Activated CD4-positive, alpha-beta T cell treated with anti-CD3 and anti-CD28 coated beads for 48 hours (primary cell): Measurements from ENCODE around the gene SLAMF8.

Experiments used
- DNase-seq: peaks from one replicate; pipeline ENCODE4 v3.0.0-alpha.2; 2020

The SLAMF8 gene

GRCh38 chr1:159849626-159850366 lies 23.1 kb downstream of the SLAMF8 start:
- no peak for DNase-seq

GRCh38 chr1:159851407-159851806 lies 24.7 kb downstream of the SLAMF8 start:
- DNase-seq, result no peak

- DNase-seq, result no peak
Measured at GRCh38 chr1:159853417-159854115, 26.9 kb downstream of the SLAMF8 start.

GRCh38 chr1:159854116-159854692 lies 27.5 kb downstream of the SLAMF8 start:
- peak; percentile 40 for DNase-seq

DNA sequence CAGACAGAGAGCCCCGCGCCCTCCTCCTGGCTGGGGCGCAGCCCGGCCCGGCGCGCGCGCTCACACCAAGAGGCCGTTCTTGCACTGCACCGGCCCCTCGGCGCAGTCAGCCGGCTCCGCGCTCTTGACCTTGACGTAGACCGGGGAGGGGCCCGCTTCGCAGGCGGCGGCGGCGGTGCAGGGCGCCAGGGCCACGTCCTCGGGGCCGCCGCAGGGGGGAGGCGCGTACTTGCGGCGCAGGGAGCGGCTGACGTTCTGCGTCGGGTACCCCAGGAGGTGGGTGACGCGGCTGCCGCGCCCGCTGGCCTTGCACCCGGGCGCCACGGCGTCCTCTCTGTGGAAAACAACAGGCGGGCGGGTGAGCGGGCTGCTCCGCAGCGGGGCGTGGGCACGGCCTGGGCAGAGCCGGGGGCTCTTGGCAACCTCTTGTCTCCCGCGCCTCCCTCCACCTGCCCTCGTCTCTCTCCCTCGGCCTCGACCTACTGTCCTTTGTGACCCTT lies 28.1 kb downstream of the SLAMF8 start:
- peak; percentile 83 for DNase-seq

GRCh38 chr1:159855709-159856108 lies 29.0 kb downstream of the SLAMF8 start:
- DNase-seq, result no peak

DNA sequence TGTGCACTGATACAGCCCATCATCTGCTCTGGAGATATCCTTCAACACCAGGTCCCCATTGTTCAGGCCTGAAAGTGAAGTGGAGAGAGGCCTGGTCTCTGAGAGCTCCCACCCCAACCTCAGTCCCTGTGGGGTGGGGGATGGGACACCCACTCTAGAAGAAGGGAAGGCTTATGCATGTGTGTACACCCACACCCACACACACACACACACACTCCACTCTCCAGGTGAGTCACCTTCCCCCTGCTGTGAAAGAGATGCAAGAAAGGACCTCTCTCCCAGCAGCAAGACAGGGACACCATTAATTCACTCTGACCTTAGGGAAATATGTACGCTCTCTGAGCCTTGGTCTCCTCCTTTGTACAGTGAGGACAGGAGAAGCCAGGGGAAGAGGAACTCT lies 29.9 kb downstream of the SLAMF8 start:
- DNase-seq, result no peak

- no peak for DNase-seq
Measured at GRCh38 chr1:159857889-159858288, 31.2 kb downstream of the SLAMF8 start.

DNA sequence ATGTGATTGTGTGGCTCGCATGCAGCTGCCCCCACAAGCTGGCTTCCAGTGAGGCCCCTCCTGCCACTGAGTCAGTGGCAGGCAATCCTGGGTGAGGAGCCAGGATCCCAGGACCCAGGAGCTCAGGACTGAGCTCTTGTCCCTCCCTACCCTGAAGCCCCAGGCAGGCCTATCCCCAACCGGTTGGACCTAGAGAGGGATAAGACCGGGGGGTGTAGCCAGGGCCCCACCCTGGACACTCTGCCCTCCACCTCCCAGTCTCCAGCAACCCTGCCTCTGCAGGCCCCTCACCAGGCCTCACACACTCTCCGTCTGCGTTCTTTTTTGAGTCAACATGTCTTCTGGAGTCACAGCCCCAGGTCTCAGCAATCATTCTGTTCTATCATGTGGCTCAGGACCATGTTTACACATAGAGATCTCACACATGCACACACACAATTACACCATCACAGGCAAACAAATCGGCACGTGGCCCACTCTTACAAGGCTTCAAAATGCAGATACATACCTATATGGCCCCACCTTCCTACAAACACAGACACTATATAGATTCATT lies 33.2 kb downstream of the SLAMF8 start:
- DNase-seq, result no peak

DNA sequence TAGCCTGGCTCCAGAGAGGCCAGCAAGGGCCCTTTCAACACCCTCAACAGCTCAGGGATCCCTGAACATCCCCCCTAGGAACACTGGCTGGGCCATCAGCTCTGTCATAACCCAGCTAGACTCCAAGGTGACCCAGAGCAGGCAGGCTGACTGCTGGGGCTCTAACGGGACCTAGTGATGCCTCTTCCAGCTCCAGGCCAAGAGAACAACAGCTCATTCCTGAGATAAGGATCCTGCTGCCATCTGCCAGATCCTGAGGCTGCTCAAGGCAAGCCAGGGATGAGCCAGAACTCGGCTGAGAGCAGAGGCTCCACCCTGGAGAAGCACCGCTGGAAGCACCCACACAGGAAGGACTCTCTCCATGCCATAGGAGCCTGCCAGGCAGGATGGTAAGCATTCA lies 33.8 kb downstream of the SLAMF8 start:
- no peak for DNase-seq

DNA sequence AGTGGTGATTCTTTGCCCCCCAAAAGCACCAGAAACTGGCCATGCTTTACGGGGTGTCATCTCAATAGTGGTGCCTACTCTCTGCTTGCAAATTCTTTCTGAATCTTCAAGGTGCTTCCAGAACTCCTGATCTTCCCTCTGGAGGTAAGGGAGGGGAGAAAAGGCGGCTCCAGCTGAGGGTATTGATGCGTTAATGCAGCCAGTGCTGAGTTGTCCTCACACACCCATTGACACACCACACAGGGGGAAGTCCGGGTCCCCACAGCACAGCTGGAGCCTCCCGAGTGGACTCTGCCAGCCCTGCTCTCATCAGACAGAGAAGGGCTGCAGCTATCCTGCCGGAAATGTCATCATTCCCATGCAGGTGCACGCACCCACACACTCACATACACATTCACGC lies 34.5 kb downstream of the SLAMF8 start:
- DNase-seq, result no peak

DNA sequence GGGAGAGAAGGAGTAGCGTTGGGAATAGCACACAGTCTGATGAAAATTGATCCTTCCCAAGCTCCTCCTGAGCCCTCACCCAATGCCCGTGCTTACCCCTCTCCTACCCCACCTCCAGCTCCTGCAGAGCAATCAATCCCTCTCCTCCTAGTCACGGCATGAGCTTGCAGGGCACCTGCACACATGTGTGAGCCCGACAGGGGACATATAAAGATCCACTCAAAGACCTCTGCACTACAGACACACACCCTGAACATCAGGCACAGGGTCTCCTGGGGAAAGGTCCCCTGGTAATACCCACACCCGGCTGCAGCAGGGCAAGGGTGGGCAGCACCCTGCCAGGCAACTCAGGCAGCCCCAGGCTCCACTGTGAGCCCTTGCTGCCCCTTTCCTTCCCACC lies 35.4 kb downstream of the SLAMF8 start:
- no peak for DNase-seq

DNA sequence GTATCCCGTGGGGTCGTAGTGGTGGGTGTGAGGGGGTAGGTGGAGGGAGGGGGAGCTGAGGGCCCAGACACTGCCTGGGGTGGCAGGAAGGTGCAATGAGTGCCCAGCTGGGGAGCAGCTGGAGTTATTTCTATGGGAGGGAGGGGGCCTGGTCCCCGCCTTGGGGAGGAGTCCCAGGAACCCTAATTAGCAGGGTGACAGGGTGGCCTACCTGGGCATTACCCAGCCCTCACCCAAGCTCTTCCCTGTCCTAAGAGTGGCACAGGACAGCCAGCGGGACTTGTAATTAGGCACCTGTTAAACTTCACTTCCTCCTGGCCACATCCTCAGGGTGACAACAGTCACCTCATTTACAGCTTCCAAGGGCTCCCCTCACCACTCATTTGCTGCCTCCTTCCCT lies 35.9 kb downstream of the SLAMF8 start, which contains the start of gene VSIG8:
Gene VSIG8, minus strand, starts transcription at position 101 of the 400 bp plus-strand sequence. CDS start 136 bp downstream, outside the sequence.
- no peak for DNase-seq

- DNase-seq, result no peak
Measured at GRCh38 chr1:159864262-159864661, 37.6 kb downstream of the SLAMF8 start.

DNA sequence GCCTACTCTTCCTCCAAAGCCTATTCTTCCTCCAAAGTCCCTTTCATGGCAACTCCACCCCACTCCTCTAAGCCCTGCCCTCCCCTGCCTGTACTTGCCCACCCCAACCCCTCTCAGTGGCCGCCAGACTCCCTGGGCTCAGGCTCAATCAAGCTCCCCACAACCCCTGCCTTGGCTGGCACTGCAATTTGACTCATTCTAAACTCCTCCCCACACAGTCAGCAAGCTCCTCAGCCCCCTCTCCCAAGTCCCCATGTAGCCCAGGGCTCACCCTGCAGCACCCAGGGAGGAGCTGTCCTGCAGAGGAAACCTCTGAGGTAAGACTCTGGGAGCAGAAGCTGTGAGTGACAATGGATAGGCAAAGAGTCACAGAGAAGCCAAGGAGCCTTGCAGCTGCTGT lies 39.4 kb downstream of the SLAMF8 start:
- no peak for DNase-seq

DNA sequence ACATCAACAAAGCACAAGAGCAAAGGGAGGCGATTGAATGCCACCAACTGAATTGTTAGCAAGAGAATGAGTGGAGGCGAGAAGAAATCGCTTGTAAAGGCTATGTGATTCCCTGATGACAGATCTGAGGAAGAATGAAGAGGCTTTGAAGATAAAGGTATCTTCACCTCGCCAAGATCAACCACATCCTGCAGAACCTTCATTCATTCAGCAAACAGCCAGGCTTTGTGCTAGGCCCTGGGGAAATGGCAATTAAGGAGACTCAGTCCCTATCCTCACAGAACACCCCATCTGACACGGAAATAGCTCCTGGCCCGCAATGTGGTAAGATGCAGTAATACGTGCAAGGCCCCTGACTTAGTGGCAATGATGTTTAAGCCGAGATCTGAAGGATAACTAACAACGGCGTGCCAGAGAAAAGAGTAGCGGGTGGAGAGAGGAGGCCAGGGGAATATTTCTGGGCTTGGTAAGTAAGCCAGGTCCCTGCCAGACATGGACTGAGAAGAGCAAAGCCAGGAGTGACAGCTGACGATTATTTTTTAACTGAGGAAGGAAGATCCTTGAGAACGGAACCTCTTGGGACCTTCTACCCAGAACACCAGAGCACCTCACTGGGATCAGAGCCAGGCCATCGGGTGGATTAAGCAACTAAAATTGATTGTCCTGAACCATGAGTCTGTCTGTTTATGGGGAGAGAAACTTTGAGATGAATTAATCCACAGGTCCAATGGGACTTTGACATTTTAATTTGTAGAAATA lies 40.4 kb downstream of the SLAMF8 start:
- no peak for DNase-seq

GRCh38 chr1:159867664-159868026 lies 41.0 kb downstream of the SLAMF8 start:
- DNase-seq, result no peak

- DNase-seq, result no peak
Measured at GRCh38 chr1:159868766-159869165, 42.1 kb downstream of the SLAMF8 start.

GRCh38 chr1:159869173-159869572 lies 42.5 kb downstream of the SLAMF8 start:
- peak; percentile 46 for DNase-seq

DNA sequence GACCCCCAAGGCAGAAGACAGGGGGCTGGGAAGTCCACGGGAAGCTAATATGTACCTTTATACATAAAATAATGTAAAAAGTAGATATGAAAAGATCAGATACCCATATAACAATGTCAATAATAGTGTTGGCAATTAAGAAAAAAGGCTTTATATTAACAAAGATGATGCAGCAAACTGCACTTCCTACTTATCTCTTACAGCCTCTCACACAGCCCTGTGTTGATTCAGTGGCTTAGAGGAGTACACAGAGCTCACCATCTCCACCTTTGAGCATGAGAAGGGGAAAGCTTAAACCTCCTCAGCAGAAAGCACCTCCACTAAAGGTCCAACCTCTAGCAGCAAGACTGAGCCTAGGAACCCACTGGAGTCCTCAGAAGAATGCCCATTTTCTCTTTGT lies 42.9 kb downstream of the SLAMF8 start:
- DNase-seq, result no peak

GRCh38 chr1:159870704-159871103 lies 44.0 kb downstream of the SLAMF8 start:
- no peak for DNase-seq

DNA sequence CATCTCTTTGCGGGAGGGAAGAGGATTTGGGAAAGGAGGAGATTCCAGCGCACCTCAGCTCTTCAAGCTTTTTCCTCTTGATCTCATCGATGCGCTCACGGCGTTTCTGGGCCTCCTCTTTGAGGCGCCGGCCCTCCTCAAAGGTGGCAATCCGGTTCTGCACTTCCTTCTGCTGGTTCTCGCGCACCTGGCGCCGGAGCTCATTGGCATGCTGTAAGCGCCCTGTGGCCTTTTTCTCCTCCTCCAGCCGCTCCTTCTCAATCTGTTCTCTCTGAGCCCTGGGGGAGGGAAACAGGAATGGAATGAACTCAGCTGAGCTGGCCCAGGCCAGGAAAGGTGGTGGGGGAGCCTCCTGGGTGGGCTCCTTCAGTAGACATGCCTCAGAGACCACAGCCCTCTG lies 46.2 kb downstream of the SLAMF8 start:
- no peak for DNase-seq
